DLD1 (cell line): ENCODE measurements around the gene PTPRG.

ENCODE experiments used
- in situ Hi-C: cut with HindIII; loops from 2 replicates; pipeline ENCODE4 v1.10.0; 2017; ENCODE audit warnings: low sequenced_read_pairs

Gene PTPRG

DNA sequence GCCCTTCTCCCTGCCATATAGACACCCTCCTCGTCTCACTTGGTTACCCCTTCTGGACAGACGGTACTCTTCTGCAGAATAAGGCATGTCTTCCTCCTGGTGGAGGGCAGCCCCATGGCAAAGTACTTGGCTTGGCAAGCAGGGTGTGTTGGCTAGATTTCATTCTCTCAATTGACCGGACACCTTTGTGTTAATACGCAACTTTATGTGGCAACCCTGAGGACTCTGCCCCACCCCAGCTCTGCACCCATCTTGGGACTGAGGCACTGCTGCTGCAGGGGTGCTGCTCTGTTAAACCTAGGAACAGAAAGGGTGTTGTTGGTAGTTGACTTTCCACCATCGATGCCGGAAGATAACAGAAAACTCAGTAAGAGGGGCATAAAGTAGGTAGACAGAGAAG is 55.2 kb downstream of the PTPRG start:
- in situ Hi-C loops = no loop called here

DNA sequence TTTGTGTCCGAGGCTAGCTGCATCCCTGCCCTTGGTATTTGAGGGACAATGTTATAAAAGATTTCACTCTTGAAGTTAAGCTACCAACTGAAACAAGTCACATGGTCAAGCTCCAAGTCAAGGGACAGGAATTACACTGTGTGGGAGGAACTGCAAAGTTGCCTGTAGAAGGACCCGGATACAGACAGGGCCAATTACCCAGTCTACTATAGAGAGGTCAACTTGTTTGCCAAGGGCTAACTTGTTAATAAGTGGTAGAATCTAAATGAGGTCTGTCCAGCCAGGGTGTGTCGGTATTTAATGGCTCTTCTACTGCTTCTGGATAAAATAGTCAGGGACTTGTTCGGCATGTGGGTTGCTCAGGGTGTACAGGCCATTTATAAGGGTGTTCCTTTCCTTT is 55.7 kb downstream of the PTPRG start:
- in situ Hi-C loops = no loop called here

DNA sequence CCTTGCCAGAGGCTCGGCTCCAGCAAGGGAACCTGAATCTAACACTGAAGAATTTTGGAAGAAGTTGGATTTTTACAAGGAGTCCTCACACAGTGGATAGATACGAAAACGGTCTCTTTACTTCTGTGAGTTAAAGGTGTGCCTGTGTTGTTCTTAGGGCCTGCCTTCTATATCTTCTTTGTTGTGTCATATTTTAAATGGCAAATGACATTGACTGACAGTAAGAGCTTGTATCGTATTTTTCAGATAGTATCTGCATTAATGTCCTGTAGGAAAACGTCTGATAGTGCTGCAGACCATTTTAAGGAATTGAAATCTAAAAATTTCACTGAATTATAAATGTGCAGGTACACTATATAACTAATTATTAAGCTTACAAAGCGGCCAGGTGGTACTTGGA is 56.3 kb downstream of the PTPRG start:
- in situ Hi-C loops = no loop called here

DNA sequence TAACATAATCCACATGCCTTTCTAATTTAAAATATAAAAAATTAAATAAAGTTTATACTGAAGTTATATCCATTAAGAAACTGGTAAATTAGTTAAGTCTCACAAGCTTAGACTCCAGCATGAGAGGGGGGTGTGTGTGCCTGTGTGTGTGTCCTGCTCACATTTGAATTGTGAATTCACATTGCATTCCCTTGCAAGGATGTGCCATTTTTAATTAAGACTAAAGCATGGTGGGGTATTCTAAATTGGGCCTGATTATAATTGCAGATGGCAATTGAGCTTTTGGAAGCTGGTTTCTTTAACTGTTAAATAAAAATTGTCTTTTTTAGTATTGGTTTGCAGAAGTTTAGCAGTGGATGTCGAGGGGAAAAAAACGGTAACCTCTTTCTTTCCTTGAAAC is 56.9 kb downstream of the PTPRG start:
- in situ Hi-C loops = no loop called here

DNA sequence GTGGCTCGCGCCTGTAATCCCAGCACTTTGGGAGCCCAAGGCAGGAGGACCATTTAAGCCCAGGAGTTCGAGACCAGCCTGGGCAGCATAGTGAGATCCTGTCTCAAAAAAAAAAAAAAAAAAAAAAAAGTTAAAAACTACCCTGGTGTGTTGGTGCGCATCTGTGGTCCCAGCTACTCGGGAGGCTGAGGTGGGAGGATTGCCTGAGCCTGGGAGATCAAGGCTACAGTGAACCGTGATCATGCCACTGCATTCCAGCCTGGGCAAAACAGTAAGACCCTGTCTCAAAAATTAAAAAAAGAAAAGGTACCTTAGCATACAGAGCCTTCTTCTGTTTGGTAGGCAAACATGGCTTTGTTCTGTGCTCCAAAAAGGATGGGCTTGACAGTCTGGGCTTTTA is 57.5 kb downstream of the PTPRG start:
- in situ Hi-C loops = no loop called here

DNA sequence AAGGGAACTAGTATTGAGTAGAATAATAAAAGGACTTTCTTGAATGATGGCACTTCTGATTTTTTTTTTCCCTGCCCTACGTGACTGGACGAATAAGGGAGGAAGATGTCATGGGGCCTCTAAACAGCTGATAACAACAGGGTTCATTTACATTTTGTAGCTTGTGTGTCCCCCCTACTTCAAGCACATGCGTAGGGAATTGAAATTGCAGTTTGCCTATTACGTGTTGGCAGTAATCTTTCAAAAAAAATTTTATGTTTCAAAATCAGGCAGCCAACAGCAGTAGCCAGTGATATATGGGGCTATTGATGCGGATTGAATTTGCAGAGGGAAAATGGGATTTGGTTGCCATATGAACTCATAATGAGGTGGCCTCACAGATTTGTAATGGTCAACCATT is 58.7 kb downstream of the PTPRG start:
- in situ Hi-C loops = no loop called here

DNA sequence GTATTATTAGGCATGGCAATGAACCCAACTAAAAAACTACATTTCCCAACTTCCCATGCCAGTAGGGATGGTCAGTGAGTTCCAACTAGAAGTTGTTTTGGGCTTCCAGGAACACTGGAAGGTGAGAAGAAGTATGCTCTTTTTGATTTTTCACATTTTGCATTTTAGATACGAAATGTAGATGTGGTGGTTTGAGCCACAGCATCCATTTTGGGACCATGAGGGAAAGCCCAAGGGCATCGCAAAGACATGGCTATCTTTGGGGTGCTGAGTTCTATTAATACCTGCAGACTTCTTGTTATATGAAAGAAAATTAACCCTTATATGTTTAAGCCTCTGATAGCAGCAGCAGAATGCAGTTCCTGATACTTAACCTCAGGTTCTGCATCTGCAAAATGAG is 62.9 kb downstream of the PTPRG start:
- in situ Hi-C loops = no loop called here

DNA sequence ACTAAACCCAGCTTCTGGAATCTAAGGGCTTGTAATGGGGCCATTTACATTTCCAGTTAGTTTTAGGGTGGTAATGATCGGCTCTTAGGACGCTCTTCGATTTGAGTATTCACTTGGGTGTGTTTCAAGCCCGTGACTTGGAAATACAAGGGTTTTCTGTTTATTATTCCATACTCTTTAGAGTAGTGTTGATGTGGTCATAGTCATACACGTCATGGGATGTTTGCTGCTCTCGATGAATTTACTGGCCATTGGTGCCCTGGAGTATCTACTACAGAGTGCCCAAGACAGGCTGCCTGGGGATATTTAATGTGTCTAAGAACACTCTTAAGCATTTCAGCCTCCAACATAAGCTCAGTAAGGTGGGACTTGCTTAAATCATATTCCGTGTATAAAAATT is 64.1 kb downstream of the PTPRG start:
- in situ Hi-C loops = no loop called here

DNA sequence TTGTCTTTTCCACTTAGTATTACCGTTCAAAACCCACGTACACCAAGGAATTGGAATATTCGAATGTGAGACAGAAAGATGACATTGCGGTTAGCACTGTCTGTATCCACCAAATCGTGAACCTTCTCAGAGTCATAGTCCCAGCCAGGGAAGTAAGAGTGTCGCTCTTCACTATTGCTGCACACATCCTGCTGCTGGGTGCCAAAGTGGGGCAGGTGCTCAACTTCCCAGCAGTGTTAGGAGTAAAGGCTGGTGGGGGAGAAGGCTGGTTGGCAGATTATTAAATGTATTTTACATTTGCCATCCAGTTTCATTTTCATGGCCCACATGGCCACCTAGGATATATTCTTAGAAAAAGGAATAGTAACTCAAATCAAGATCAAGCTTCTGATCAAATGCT is 65.1 kb downstream of the PTPRG start:
- in situ Hi-C loops = no loop called here

DNA sequence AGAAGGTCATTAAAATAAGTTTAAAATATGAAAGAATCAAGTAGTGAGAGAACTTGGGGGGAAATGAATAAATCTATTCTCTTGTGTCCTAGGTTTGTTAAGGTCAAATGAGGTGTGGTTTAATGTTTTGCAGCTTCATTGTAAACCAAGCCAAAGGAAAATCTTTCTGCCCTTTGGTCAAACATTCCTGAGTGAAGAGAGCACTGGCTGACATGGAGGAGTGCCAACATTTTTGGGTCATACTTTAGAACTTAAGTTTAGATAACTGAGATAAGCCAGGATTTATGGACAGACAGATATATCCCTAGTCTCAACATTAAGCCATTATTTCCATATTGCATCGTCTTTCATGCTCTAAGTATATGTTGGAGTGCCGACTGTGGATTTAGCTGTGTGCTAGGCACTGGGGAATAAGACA is 66.4 kb downstream of the PTPRG start:
- in situ Hi-C loops = no loop called here

DNA sequence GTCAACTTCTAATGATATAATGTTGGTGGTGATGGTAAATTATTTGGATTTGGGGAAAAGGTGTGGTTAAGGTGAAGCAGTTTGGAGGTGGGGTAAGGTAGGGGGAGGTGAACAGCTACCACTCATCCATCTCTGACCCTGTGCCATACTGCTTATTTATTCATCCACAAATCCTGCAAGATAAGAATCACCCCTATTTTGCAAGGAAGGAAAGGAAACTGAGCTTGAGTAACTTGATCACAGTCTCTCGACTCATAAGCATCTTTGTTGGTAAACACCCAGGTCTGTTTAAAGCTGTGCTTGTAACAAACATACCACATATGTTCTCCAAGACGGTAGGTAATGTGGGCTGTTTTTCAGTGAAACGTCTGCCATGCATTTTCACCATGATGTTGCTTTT is 67.3 kb downstream of the PTPRG start:
- in situ Hi-C loops = no loop called here

DNA sequence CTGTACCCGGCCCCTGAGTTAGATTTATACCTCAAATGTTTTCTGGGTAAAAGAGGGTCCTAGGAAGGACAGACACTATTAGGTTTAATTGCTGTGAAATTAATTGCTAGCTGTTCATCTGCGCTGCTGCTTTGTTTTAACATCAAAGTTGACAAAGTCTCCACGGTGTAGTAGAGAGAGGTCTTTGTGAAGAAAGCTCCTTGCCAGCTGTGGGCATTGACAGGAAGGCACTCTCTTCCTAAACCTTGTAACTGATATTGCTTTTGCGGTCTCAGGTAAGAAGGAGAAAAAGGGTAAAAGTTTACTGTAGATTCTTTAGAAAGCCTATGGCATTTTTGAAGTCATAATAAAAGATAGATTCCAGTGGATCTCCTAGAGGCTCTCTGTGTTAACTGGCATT is 68.1 kb downstream of the PTPRG start:
- in situ Hi-C loops = no loop called here

DNA sequence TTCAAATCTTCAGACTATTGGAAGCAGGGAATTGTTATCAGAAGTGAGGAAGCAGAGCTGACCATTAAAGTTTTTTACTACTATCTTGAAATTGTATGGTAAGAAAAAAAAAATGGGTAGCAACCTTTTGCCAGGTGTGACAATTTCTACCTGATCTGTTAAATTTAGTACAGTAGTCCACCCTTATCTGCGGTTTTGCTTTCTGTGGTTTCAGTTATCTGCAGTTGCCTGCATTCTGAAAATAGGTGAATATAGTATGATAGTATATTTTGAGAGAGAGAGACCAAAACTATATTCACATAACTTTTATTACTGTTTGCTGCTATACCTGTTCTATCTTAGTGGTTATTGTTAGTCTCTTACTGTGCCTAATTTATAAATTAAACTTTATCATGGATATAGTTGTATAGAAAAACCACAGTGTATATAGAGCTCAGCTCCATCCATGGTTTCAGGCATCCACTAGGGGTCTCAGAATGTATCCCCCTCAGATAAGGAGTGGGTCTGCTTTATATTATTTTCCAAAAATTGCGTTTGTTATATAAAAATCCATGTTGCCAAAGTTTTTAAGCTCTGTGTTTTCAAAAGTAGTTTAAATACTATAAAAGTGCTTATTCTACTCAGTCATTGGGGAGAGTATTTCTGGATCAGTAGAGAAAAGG is 69.9 kb downstream of the PTPRG start:
- in situ Hi-C loops = no loop called here

DNA sequence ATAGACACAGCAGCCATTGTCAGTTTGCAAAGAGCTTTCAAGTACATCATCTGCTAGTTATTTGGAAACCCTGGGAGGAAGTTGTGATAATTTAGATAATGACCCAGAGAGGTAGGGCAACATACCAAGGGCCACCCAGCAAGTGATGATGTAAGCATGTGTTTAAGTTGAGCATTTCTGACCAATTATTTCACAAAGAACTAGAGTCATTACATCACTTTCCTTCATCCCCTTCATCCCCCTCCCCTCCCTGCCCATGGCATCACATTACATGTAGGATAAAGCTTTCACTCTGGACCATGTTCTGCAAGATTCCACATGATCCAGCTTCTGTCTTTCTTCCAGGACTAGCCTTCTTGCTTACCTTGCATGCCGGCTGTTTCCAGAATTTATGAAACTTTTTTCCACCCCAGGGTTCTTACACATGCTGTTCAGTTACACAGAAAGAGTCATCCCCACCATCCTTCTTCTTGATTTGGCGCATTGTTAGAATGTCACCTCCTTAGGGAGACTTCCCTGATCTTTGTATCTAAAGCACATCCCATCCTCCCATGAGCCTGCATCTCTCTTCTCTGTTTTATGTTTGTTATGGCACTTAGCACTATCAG is 71.3 kb downstream of the PTPRG start:
- in situ Hi-C loops = no loop called here

DNA sequence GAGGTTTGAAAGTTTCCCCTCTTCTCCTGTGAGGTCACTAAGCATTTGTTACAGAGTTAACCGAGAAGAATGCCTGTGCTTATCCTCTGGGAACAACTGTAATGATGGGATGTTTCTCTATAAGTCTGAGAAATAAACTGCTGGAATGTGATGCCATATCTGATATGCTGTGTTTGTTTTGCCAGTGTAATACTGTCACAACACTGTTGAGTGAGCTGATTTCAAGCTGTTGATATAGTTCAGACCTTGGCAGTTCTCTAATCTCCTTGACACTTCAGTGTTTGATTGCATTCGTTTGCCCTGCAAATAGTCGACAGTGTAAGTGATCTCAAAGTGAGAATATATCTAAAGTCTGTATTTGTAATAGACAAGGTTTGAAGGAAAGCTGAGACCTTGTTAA is 73.3 kb downstream of the PTPRG start:
- in situ Hi-C loops = no loop called here

DNA sequence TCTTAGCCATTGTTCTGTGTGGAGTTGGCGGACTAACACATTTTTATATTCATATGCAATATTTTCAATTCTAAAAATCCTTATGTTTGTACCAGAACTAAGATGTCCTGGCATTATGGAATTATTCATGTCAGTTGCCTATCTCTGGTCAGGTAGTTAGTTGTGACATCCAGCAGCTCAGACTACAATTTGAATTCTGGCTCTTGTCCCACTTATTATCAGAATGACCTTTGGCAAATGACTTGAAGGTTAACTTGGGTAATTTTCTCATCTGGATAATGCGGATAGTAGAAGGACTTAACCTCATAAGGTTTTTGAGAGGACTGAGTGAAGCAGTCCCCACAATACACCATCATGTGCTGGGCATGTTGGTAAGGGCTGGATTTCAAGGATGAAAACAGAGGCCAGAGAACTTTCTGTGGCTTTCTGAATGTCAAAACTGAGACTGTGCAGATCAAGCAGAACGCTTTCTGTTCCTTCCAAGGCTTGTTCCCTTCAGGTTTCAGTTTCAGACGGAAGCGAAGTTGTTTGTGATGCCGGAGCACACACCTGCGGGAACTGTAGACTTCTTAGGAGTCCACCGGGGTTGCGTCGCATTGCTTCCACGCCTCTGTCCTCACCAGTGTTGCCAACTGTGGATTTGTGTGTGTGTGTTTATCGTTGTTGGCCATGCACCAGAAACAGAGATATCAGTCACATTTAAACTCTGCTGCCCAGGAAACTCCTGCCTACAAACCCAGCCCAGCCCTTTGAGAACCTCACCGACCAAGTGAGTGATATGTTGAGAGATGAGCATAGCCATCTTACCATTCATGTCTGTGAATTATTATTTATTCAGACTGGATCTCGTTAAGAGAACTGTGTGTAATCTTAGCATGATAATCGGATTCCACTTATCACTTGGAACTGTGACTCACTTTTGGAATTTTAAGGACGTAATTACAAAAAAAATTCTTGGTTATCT is 76.0 kb downstream of the PTPRG start:
- in situ Hi-C loops = no loop called here

DNA sequence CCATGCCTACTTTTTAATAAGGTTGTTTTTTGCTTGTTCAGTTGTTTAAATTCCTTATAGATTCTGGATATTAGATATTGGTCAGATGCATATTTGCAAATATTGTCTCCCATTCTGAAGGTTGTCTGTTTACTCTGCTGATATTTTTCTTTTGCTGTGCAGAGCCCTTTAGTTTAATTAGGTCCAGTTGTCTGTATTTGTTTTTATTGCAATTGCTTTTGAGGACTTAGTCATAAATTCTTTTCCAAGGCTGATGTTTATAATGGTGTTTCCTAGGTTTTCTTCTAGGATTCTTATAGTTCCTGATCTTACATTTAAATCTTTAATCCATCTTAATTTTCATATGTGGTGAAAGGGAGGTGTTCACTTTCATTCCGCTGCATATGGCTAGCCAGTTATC is 77.4 kb downstream of the PTPRG start:
- in situ Hi-C loops = no loop called here

DNA sequence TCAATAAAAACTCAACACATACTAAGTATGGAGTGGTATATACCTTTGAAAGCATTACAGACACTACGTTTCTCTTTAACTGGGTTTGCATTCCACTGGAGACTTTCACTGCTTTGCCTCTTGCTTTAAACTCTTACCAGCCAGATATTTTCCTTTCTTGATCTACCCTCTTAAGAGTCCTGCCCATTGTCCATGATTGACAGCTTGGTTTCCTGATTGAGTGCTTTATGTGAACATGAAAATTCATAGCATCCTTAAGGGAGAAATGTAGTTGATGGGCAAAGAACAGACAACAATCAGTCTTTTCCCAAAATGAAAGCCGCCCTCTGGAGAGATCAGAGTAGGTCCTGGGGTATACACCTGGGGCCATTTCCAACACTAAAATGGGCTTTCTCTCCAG is 78.6 kb downstream of the PTPRG start:
- in situ Hi-C loops = loop anchor here (5.0 kb wide), 1 partner anchor 87 kb away; no protein-coding TSS in a partner anchor

DNA sequence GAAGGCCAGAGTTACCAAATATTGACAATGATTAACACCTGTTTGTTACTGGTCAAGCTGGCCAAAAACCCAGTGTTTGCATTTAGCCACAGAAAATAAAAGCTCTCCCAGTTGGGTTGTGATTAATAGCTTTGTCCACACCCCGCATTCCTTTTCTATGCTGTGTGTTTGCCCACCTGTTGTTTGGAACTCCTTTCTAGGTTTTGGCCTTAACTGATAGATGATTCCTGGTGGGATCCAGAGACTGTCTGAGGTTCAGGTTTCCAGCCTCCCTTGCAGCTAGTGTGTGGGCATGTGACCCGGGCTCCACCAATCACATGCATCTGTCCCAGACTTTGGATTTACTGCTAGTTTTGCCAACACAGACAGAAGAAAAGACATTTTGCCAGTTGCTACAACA is 83.8 kb downstream of the PTPRG start:
- in situ Hi-C loops = no loop called here

DNA sequence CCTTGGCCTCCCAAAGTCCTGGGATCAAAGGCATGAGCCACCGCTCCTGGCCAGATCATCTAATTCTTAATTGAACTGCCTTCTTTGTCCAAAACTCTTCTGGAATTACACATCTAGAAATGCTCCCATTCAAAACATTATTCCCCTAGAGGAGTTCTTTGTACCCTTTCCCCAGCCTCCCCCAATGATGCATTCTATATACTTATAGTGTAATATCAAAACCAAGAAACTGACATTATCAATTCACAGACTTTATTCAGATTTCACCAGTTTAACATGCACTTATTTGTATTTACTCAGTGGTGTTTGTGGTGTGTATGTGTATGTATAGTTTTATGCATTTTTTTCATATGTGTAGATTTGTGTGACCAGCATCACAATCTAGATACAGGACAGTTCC is 85.0 kb downstream of the PTPRG start:
- in situ Hi-C loops = no loop called here

DNA sequence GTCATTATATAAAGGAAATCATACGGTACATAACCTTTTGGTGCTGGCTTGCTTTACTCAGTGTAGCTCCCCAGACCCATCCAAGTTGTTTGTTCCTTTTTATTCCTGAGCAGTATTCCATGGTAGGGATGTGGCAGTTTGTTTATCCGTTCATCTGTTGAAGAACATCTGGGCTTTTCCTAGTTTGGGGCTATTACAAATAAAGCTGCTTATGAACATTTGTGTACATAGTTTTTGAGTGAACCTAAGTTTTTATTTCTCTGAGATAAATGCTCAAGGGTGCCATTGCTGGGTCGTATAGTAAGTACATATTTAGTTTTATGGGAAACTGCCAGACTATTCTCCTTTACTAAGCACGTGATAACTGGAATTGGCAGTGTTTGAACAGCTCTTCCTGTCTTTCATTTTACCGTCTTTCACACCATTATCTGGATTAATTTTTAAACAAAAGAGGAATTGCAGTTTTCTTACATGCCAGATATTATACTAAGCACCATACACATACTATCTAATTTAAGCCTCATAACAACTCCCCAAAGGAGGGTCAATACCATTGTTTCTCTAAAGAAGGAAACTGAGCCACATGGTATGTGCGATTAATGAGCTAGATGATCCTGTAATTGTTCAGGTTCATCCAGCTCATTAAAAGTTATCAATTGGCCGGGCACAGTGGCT is 85.6 kb downstream of the PTPRG start:
- in situ Hi-C loops = no loop called here
